DMS 273 treated with DMSO at 0.1 percent for 48 hours (cell line): ENCODE data around the gene PLCH1.

Source experiments
- DNase-seq: peaks from one replicate; lab custom pipeline; 2025; lab: John Stamatoyannopoulos, UW

Gene PLCH1

GRCh38 chr3:155457591-155457990 is 287.3 kb downstream of the PLCH1 start:
- DNase-seq: no peak

- DNase-seq: no peak
Observed at GRCh38 chr3:155455765-155456164, 289.1 kb downstream of the PLCH1 start.

- no peak for DNase-seq
Observed at GRCh38 chr3:155453512-155453911, 291.4 kb downstream of the PLCH1 start.

- no peak for DNase-seq
Observed at GRCh38 chr3:155449613-155450267, 295.1 kb downstream of the PLCH1 start.

- no peak for DNase-seq
Observed at GRCh38 chr3:155448531-155448930, 296.3 kb downstream of the PLCH1 start.

GRCh38 chr3:155446366-155446765 is 298.5 kb downstream of the PLCH1 start:
- DNase-seq: no peak

- no peak for DNase-seq
Observed at GRCh38 chr3:155444771-155445170, 300.1 kb downstream of the PLCH1 start.

- DNase-seq: no peak
Observed at GRCh38 chr3:155443815-155444214, 301.1 kb downstream of the PLCH1 start.

- no peak for DNase-seq
Observed at GRCh38 chr3:155442072-155442471, 302.8 kb downstream of the PLCH1 start.

- no peak for DNase-seq
Observed at GRCh38 chr3:155441506-155441905, 303.4 kb downstream of the PLCH1 start.

GRCh38 chr3:155441026-155441425 is 303.8 kb downstream of the PLCH1 start:
- DNase-seq: no peak

- DNase-seq: no peak
Observed at GRCh38 chr3:155435821-155436220, 309.1 kb downstream of the PLCH1 start.

GRCh38 chr3:155431856-155432570 is 312.9 kb downstream of the PLCH1 start:
- DNase-seq: no peak

- DNase-seq: no peak
Observed at GRCh38 chr3:155428563-155428962, 316.3 kb downstream of the PLCH1 start.

GRCh38 chr3:155426524-155427230 is 318.2 kb downstream of the PLCH1 start:
- no peak for DNase-seq

GRCh38 chr3:155425396-155425795 is 319.5 kb downstream of the PLCH1 start:
- DNase-seq: peak; percentile 56

- DNase-seq: no peak
Observed at GRCh38 chr3:155424323-155424710, 320.6 kb downstream of the PLCH1 start.

- no peak for DNase-seq
Observed at GRCh38 chr3:155423526-155424322, 321.1 kb downstream of the PLCH1 start.

- DNase-seq: no peak
Observed at GRCh38 chr3:155420881-155421486, 323.9 kb downstream of the PLCH1 start.

- no peak for DNase-seq
Observed at GRCh38 chr3:155420406-155420805, 324.5 kb downstream of the PLCH1 start.

- DNase-seq: no peak
Observed at GRCh38 chr3:155418407-155418806, 326.5 kb downstream of the PLCH1 start.

- DNase-seq: no peak
Observed at GRCh38 chr3:155417119-155417517, 327.8 kb downstream of the PLCH1 start.
